ENCODE results near the gene FUT2.
"Not testable (repeated sequence)": the region's sequence is repeated elsewhere in the genome, so short reads cannot be mapped to it uniquely, and the experiment has no call there.

FUT2 gene

DNA sequence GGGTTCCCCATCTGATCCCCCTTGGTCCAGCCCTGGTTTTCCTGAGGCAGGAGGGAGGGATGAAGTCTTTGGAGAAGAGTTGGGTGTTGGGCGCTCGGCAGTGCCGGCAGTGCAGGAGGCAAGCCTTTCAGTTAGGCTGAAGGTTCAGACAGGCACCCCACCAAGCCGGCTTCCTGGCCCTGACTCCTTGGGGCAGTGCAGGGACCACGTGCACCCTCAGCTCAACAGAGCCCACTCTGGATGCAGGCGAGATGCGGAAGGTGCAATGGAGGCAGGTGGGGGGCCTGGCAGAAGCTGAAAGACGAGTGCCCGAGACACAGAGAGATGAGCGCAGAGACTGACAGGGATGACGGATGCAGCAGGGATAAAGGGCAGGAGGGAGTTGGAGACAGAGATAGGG, 12.7 kb downstream of the FUT2 start:
- no peak for DNase-seq

DNA sequence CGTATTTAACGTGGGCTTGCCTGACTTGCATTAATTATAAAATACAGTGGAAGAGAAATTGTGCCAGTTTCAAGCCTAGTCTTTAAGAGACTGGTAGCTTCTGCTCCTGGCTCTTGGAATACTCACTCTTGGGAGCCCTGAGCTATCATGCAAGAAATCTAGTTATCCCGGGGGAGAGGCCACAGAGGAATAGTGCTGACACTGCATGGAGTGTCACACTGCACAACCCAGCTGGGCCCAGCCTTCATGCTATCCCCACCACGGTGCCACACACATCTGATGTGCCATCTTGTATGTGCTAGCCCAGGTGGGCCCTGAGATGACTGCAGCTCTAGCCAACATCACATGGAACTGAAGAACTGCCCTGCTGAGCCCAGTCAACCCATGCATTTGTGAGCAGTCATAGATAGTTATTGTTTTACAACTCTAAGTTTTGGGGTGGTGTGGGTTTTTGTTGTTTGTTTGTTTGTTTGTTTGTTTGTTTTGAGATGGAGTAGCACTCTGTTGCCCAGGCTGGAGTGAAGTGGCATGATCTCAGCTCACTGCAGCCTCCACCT, 15.4 kb downstream of the FUT2 start:
- no peak for DNase-seq

DNA sequence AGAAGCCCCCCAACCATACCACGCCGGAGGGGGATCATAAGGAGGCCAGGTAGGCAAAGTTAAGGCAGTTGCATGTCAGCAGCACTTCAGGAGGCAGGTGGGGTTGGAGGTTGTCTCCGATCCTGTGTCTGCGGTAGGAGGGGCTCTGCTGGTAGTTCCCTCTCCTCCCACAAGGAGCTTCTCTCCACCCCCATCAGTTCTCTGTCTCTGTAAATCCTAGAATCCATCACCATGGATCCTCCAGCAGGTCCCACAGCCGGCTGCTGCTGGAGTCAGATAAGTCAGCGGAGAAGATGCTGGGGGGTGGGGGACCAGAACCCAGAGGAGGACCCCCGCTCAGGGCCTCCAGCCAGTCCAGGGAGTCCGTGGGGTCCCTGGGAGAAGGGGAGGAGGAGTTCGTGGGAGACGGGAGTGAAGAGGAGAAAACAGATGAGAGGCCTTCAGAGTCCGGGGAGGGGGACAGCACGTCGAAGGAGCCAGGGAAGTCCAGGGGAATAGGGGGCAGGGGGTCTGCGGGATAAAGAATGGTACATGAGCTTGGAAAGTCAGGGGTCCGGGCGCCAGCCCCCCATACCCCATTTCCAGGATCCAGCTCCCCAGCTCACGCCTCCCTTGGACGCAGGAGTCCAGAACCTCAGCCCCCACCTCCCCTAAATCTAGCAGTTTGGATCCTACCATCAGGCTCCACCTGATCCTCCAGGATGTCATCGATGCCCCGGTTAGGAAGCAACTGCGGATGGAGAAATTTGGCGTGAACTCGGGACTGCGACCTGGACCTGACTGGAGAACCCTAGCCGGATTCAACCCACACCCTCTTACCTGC, 17.5 kb downstream of the FUT2 start:
- no peak for DNase-seq

DNA sequence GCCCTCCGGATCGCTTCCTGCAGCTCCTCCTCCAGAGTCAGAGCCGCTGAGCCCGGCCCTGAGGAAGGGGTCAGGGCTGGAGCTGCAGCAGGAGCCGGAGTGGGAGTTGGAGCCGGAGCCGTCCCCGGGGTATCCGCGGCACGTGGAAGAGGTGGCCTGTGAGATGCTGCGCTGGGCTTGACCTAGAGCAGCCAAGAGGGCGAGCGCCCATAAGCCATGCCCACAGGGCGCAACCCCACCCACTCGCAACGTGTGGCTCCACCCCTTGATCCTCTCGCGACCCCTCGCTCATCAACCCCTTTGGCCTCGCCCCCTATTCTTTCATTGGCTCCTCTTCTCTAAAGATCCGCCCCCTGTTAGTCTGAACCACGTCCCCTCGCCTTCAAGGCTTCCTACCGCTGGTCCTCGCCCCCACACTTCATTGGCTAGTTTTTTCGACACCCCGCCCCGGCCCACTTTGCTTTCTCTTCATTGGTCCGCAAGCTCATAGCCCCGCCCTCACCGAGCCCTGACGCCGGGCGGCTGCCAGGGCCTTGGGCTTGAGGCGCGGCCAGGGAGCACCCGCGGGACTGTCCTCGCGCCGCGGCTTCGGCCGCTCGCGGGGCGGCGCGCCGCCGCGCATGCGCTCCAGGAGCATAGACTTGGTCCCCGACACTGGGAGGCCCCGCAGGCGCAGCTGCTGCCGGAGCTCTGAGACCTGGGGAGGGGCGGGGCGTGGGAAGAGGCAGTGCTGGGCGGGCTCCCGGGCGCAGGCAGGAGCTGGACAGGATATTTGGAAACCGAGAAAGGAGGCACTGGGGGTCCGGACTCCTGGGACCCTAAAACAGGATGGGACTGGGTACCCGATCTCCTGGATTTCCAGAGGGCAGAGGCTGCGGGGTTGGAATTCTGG, 18.3 kb downstream of the FUT2 start:
- peak; percentile 99 for DNase-seq

DNA sequence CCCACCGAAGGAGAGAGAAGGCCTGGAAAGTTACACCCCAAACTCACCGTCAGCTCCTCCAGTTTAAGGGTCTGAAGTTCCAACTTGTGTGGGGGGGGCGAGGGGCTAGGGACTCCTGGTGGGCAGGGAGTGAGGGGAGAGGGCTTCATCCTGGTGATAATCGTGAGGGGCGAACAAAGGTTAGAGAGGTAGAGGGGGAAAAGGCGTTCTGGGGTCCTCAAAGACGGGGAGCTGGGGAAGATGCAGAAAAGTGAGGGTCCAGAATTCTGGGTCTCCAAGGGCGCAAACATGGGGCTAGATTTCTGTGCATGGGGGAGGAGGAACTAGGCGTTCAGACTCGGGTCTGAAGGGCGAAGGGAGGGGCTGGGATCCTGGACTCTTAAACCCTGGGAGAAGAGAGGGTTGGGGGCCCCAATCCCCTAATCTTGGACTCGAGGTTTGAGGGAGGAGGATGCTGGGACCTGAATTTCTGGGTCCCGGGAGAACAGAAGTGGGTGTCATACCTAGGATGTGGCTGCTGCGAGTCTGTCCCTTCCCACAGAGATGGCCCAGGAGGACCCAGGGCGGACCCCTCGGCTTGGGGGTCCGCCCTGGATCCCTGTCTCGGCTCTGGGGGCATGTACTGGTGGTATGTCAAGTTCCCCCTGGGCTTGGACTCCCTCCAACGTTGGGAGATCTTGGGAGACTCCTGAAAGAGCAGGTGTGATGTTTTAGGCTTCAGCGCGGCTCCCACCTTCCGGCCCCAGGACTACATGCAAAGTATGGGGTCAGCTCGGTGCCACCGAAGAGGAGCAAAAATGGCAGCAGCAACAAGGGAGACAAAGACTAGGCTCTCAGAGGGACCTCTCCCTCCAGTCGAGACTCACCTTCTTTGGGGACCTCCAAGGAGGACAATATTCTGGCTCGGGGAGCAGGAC, 19.2 kb downstream of the FUT2 start:
- no peak for DNase-seq

DNA sequence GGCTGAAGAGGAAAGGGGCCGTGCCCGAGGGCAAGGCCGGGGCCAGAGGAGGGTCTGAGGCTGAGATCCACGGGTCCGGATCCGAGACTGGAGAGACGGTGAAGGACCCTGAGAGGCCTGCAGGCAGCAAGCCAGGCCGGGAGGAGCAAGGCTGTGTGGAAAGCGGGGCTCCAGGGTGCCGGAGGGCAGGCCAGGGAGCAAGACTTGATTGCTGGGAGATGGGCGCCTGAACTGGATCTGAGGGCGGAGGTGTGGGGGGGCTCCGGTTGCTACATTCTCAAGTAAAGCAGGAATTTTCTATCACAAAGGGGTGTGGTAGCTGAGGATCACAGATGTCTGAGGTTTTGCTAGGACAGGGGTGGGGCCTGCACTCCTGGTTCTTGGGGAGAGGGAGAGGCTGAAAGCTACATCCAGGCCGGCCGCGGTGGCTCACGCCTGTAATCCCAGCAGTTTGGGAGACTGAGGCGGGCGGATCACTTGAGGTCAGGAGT, 20.0 kb downstream of the FUT2 start:
- no peak for DNase-seq

DNA sequence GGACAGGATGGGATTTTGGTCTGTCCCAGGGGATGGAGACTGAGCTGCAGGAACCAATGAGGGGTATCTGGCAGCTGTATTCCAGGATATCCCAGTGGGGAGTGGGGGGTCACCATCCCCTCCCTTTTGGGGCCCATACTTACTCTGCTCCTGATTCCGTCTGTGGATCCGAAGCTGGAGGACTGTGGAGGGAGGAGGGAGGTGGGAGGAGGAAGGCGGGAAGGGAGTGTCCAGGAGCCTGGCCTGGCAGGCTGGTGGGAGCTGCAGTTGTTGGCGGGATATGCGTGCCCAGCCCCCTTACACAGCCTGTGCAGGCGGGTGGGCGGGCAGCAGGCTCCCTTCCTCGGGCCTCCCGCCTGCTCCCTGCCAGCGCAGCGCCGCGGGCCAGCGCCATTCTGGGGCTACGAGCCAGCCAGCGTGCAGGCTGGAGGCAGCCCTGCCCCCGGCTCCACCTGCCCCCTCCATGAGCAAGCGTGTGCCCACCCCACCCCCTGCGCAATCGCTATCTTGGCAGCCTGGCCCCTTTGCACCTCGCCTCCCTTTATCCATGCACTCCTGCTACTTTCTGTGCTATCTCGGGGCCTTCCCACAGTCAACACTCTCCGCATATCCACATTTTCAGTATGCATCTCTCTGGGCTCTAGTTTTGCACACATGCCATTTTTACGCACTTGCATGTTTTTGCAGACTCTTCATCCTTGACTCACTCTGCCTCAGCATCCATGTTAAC, 21.0 kb downstream of the FUT2 start:
- no peak for DNase-seq

DNA sequence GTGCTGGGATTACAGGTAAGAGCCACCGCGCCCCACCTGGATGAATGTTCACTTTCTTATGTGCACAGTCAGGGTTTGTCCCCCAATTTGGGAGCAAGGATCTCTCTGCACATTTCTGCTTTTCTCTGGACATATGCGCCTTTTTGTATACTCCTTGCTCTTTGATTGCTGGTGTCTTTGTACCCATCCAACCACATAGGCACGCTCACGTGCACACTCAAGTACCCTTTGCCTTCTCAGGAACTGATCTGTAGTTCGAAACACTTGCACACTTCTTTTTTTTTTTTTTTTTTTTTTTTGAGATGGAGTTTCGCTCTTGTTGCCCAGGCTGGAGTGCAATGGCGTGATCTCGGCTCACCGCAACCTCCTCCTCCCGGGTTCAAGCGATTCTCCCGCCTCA, 22.3 kb downstream of the FUT2 start:
- DNase-seq, result not testable (repeated sequence)

DNA sequence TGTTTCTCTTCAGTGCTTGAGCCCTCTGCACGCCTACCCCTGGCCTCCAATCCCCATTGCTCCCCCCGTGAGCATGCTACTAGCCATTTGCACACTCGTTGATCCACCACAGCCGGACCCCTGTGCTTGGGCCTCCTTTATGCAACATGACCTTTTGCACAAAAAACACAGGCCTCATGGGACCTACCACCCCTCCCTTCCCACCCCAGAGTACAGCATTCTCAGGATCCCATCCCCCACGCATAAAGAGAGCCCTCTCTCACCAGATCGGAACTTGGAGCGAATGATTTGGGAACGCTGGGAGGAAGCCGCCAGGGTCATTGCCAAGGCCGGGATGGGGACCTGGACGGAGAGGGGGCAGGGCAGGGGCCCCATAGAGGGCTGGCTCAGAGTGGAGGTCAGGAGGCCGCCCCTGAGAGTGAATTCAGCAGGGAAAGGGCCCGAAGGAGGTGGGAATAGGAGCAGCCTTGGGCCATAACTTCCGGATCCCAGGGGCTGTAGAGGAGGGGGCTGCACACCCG, 23.0 kb downstream of the FUT2 start:
- no peak for DNase-seq

DNA sequence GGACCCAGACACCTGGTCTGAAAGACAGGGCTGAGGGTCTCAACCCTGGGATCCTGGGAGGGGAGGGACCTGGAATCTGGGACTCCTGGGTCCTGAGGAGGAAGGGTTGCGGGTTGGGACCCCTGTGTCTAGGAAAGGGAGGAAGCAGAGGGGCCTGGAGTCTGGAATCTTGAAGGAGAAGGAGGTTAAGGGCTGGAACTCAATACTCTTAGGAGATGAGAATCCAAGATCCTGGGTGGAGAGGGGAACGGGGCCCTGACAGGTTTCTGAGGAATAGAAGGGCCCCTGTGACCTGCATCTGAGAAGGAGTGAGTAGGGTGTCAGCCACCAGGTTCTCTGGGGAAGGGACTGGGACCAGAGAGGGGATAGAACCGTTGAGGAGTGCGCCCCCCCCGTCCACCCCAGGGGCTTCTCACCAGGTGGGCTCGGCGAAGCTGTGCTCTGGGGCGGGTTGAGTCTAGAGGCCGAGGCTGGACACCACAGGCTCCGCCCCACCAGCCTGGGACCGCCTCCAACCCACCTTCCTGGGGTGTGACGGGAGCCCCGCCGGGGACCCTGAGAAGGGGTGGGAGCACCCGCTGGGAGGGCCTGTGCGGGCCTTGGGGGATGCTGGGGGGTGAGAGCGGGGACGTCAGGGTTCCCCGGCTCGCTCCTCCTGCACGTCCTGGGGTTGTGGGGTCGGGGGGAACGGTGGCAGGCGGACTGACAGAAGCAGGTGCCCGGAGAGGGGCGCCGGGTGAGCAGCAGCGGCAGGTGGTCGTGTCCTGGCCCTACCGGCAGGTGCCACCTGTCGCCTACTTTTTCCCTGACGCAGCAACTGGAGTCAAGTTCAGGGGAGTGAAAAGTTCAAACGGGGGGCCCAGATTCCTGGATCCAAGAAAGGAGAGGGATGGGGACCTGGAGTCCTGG, 23.7 kb downstream of the FUT2 start, which contains the start of gene MAMSTR:
MAMSTR (minus strand) TSS at position 463 of the 909 bp plus-strand sequence. CDS start 694 bp downstream, outside the sequence.
- no peak for DNase-seq

DNA sequence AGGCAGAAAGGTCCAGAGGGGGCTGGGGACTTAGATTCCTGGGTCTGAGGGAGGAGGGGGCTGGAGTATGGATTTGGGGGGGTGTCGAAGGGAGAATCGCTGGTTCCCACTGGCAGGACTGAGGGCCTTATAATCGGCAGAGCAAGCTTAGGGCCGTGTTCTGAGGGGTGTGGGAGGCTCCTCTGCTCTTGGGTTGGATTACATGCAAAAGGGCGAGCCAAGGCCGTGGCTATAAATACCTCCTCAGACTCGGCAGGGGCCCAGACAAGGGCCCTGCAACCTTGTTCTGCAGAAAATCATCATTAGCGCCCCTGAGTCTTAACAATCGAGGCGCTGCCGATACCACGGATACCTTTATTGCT, 24.5 kb downstream of the FUT2 start:
- DNase-seq, result no peak

DNA sequence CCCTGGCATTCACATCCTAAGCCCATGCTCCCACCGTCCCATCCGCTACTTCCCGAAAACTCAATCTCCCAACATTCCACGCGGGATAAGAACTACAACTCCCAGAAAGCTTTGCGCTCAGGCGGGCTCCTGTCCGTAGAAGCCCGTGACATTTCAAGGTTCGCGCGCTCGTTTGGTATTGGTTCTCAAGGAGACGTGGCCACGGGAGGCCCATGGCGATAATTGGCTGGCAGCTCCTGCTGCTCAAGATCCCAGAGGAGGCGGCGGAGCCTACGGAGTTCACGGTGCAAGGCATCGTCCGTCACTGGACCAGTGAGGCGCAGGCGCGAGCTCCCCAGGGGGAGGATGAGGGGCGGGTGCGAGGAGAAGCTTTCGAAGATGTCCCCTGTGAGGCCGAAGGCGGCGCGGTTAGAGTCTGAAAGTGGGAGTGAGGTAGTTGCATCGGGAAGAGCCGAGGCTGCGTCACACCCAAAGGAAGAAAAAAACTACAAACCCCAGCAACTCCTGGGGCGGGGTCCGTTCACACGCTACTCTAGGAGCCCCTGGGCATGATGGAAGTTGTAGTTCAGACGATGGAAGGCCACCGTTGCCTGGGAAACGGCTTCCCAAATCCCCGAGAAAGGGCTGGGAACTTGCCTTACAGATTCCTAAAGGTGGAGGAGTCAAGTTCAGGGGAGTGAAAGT, 25.0 kb downstream of the FUT2 start:
- peak; percentile 95 for DNase-seq

DNA sequence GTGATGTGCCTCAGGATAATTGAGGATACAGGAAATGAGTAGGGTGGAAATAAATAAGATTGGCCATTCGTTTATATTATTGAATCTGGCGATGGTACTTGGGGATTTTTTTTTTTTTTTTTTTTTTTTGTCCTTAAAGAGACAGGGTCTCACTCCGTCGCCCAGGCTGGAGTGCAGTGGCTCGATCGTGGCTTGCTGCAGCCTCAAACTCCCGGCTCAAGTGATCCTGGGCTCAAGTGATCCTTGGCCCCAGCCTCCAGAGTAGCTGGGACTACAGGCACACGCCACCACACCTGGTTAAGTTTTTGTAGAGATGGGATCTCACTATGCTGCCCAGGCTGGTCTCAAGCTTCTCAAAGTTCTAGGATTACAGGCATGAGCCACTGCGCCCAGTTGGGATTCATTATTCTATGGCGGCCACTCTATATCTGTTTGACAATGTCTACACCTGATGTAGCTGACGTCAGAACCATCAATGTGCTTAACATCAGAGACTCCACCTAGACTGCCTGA, 26.5 kb downstream of the FUT2 start:
- no peak for DNase-seq

DNA sequence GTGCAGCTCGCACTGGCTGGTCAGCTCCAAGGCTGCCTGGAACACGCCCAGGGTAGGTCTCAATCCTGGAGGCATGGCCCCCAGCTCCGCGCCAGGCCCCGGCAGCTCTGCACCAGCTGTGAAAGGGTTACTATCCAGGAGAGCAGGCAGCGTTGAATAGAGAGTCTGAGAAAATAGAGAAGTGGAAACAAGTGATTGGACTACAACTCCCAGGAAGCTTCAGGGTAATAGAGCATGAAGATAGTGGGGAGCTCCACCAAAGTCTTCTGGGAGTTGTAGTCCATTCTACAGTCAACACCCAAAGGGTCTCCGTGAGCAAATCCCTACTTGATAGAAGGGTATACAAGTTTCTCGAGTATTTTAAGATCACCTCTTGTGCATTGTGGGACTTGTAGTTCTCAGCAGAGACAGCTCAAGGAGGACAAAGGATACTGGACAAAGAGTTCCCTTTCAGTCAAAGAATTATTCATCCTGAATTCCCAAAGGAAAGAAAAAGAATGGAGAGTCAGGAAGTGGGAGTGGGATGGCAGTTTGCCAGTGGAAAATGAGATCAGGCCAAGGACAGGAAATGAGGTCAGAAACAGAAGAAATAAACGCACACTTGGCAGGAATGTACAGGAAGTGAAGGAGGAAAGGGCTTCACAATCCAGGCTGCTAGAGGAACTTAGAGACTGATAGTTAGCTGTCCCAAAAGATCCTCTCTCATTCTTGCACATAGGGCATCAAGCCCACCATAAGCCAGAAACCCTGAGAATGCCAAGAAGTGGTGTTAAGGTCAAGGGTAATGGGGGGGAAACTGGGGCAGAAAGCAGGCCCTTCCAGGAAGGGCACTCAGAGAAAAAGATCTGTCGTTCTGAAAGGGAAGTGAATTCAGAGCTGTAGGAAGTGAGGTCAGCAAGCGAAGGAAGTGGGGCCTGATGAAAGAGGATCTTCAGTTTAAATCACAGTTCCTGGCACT, 29.3 kb downstream of the FUT2 start:
- peak; percentile 72 for DNase-seq

DNA sequence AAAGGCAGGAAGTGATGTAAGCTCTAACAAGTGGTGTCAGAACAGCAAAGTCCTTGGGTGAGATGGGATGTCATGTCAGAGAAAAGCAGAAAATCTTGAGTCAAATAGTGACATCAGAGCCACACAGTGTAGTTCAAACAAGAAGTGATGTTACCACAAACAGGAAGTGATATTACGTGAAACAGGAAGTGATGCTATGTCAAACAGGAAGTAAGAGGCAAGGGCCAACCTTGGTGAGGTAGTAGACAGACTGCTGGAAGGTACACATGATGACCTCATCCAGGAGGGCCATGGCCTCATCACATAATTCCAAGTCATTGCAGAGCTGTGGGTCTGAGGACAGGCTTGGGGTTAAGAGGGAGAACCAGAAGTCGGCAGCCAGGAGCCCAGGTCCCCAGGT, 30.8 kb downstream of the FUT2 start:
- DNase-seq, result peak; percentile 76

DNA sequence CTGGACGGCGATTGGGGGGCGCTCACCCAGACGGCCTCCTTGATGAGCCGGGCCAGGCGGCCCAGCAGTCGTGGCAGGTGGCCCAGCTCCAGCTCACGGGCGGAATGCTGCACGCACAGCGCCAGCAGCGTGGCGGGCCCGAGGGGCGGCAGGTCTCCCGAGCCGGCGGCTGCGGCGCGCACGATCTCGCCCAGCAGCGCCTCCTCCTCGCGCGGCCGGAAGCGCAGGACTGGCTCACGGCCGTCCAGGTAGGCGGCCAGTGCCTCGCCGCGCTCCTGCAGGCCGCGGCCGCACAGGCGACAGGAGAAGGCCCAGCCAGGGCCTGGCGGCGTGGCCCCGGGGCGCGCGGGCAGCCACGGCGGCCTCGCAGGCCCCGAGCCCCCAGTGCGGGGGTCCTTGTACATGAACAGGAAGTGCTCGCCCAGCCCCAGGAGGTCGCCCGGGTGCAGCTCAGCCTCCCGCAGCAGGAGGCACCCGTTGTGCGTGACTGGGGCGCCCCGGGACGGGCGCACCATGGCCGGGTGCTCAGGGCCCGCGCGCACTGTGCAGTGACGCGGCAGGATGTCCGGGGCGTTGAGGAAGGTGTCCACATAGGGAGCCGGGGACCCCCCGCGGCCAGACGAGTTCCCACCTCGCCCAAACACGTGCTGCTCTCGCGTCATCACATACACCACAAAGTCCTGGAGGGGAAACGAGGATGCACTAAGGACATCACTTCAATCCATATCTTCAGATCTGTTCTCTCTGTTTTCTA, 33.3 kb downstream of the FUT2 start:
- DNase-seq, result no peak

DNA sequence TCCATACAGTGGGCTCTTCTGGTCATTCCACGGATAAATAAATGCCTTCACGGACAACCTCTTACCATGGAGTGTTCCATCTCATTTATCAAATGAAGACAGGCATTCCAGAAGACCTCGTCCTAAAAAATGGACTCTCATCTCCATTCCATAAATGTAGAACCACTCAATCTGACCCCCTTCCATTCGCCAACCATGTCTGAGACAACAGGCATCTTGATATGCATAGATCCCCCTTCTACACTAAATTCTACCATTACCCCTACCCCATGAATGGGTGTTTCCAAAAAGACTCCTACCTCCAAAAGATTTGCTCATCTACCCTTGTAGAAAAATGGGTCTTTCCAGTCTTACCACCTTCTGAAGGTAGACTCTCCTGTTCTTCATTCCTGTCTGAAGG, 35.7 kb downstream of the FUT2 start:
- DNase-seq, result no peak

All from CD4-positive, alpha-beta T cell treated with Interleukin-21 for 1 hour (primary cell).